HEK293 (cell line): ENCODE data around the gene TMEM130.

ENCODE experiments used
- CTCF ChIA-PET: fragments of 350-600 bp; formaldehyde crosslinking; extraction: SDS; loops from one replicate; lab custom pipeline; 2021; ENCODE audit warnings: antibody characterized with exemption; lab: Yijun Ruan, JAX
- POLR2A ChIA-PET: fragments of 300-600 bp; formaldehyde crosslinking; extraction: SDS; loops from one replicate; lab custom pipeline; 2020; ENCODE audit warnings: antibody characterized with exemption, inconsistent platforms; lab: Yijun Ruan, JAX
- H3K27ac ChIP-seq: fragments of 200-500 bp; sonication (Bioruptor generic); 2 replicates; pipeline ENCODE4 v1.5.1; 2014; ENCODE audit warnings: low read depth, low read length, control low read depth, inconsistent platforms; ENCODE audit errors: extremely low read depth
- H3K36me3 ChIP-seq, 2 experiments: fragments of 200-500 bp in 1 of 2; sonication (Bioruptor generic) in 1 of 2; 1 replicate in 1 of 2; 2 replicates in 1 of 2; pipeline ENCODE4 v1.5.1; 2014 to 2017; ENCODE audit warnings: inconsistent platforms in 2 of 2, low read length in 2 of 2; ENCODE audit not compliant: control insufficient read depth in 2 of 2, insufficient read depth in 1 of 2
- H3K4me1 ChIP-seq: fragments of 200-500 bp; sonication (Bioruptor generic); 2 replicates; pipeline ENCODE4 v1.5.1; 2014; ENCODE audit warnings: mild to moderate bottlenecking, low read length, inconsistent platforms; ENCODE audit not compliant: control insufficient read depth, insufficient read depth
- H3K4me3 ChIP-seq: 2 replicates; pipeline ENCODE4 v1.5.1; 2011; ENCODE audit warnings: low read depth, mild to moderate bottlenecking, control low read depth, low read length, moderate library complexity
- H3K9me3 ChIP-seq: fragments of 200-500 bp; sonication (Bioruptor generic); 2 replicates; pipeline ENCODE4 v1.5.1; 2014; ENCODE audit warnings: low read depth, low read length, inconsistent platforms; ENCODE audit not compliant: control insufficient read depth, insufficient read depth
- FEZF1 ChIP-seq: fragments of 450-650 bp; formaldehyde crosslinking; IDR thresholded peaks from 2 replicates; pipeline ENCODE4 v1.5.1; 2016; ENCODE audit warnings: missing biosample characterization, missing genetic modification characterization
- KLF9 ChIP-seq: fragments of 450-650 bp; formaldehyde crosslinking; IDR thresholded peaks from 2 replicates; pipeline ENCODE4 v1.5.1; 2016; ENCODE audit warnings: missing biosample characterization, missing genetic modification characterization, low read depth
- OSR2 ChIP-seq: fragments of 450-650 bp; formaldehyde crosslinking; IDR thresholded peaks from 2 replicates; pipeline ENCODE4 v1.5.1; 2016; ENCODE audit warnings: missing biosample characterization, missing genetic modification characterization
- PRDM1 ChIP-seq: fragments of 450-650 bp; formaldehyde crosslinking; IDR thresholded peaks from 2 replicates; pipeline ENCODE4; 2016; ENCODE audit warnings: missing biosample characterization, missing genetic modification characterization
- SCRT2 ChIP-seq: fragments of 450-650 bp; formaldehyde crosslinking; IDR thresholded peaks from 2 replicates; pipeline ENCODE4 v1.5.1; 2016; ENCODE audit warnings: missing biosample characterization, missing genetic modification characterization
- SETDB1 ChIP-seq: IDR thresholded peaks from one replicate; pipeline ENCODE4 v1.6.1; 2017; ENCODE audit warnings: mild to moderate bottlenecking, low read length, moderate library complexity, mixed read lengths; ENCODE audit not compliant: insufficient read length
- WT1 ChIP-seq: fragments of 450-650 bp; formaldehyde crosslinking; IDR thresholded peaks from 2 replicates; pipeline ENCODE4 v1.5.1; 2016; ENCODE audit warnings: missing biosample characterization, missing genetic modification characterization
- ZBTB1 ChIP-seq: fragments of 450-650 bp; formaldehyde crosslinking; IDR thresholded peaks from 2 replicates; pipeline ENCODE4 v1.5.1; 2016; ENCODE audit warnings: missing biosample characterization, missing genetic modification characterization
- ZBTB48 ChIP-seq: fragments of 450-650 bp; formaldehyde crosslinking; IDR thresholded peaks from 2 replicates; pipeline ENCODE4 v1.5.1; 2016; ENCODE audit warnings: missing biosample characterization, missing genetic modification characterization
- ZIC2 ChIP-seq: fragments of 450-650 bp; formaldehyde crosslinking; IDR thresholded peaks from 2 replicates; pipeline ENCODE4 v1.5.1; 2016; ENCODE audit warnings: missing biosample characterization, missing genetic modification characterization
- ZNF121 ChIP-seq: fragments of 450-650 bp; formaldehyde crosslinking; IDR thresholded peaks from 2 replicates; pipeline ENCODE4 v1.5.1; 2016; ENCODE audit warnings: missing biosample characterization, missing genetic modification characterization
- ZNF140 ChIP-seq: fragments of 450-650 bp; formaldehyde crosslinking; IDR thresholded peaks from 2 replicates; pipeline ENCODE4 v1.5.1; 2016; ENCODE audit warnings: missing biosample characterization, missing genetic modification characterization
- ZNF155 ChIP-seq: fragments of 450-650 bp; formaldehyde crosslinking; IDR thresholded peaks from 2 replicates; pipeline ENCODE4 v1.5.1; 2016; ENCODE audit warnings: missing biosample characterization, missing genetic modification characterization
- ZNF16 ChIP-seq: fragments of 450-650 bp; formaldehyde crosslinking; IDR thresholded peaks from 2 replicates; pipeline ENCODE4 v1.5.1; 2016; ENCODE audit warnings: low read depth, missing biosample characterization, missing genetic modification characterization
- ZNF169 ChIP-seq: fragments of 450-650 bp; formaldehyde crosslinking; IDR thresholded peaks from 2 replicates; pipeline ENCODE4 v1.5.1; 2016; ENCODE audit warnings: missing biosample characterization, missing genetic modification characterization
- ZNF2 ChIP-seq: fragments of 450-650 bp; formaldehyde crosslinking; IDR thresholded peaks from 2 replicates; pipeline ENCODE4 v1.5.1; 2016; ENCODE audit warnings: missing biosample characterization, missing genetic modification characterization
- ZNF341 ChIP-seq: fragments of 450-650 bp; formaldehyde crosslinking; IDR thresholded peaks from 2 replicates; pipeline ENCODE4; 2016; ENCODE audit warnings: low read depth, missing biosample characterization, missing genetic modification characterization
- ZNF350 ChIP-seq: fragments of 450-650 bp; formaldehyde crosslinking; IDR thresholded peaks from 2 replicates; pipeline ENCODE4 v1.5.0; 2017; ENCODE audit warnings: missing biosample characterization, mild to moderate bottlenecking, missing genetic modification characterization
- ZNF366 ChIP-seq: fragments of 450-650 bp; formaldehyde crosslinking; conservative IDR thresholded peaks from 2 replicates; pipeline ENCODE4 v1.5.1; 2016; ENCODE audit warnings: missing biosample characterization, missing genetic modification characterization
- ZNF37A ChIP-seq: fragments of 450-650 bp; IDR thresholded peaks from 2 replicates; pipeline ENCODE4 v1.5.1; 2018; ENCODE audit warnings: missing biosample characterization, missing genetic modification characterization
- ZNF391 ChIP-seq: fragments of 450-650 bp; formaldehyde crosslinking; IDR thresholded peaks from 2 replicates; pipeline ENCODE4 v1.5.1; 2016; ENCODE audit warnings: low read depth, missing biosample characterization, missing genetic modification characterization, borderline replicate concordance
- ZNF488 ChIP-seq: fragments of 450-650 bp; formaldehyde crosslinking; IDR thresholded peaks from 2 replicates; pipeline ENCODE4 v1.5.1; 2016; ENCODE audit warnings: missing biosample characterization, missing genetic modification characterization
- ZNF571 ChIP-seq: fragments of 450-650 bp; formaldehyde crosslinking; IDR thresholded peaks from 2 replicates; pipeline ENCODE4 v1.5.0; 2017; ENCODE audit warnings: missing biosample characterization, missing genetic modification characterization
- ZNF600 ChIP-seq: fragments of 450-650 bp; formaldehyde crosslinking; IDR thresholded peaks from 2 replicates; pipeline ENCODE4 v1.5.1; 2016; ENCODE audit warnings: missing biosample characterization, missing genetic modification characterization
- ZNF621 ChIP-seq: fragments of 450-650 bp; formaldehyde crosslinking; IDR thresholded peaks from 2 replicates; pipeline ENCODE4 v1.5.1; 2017; ENCODE audit warnings: missing biosample characterization, missing genetic modification characterization
- ZNF658 ChIP-seq: fragments of 450-650 bp; formaldehyde crosslinking; IDR thresholded peaks from 2 replicates; pipeline ENCODE4; 2016; ENCODE audit warnings: missing biosample characterization, missing genetic modification characterization
- ZNF768 ChIP-seq: fragments of 450-650 bp; formaldehyde crosslinking; IDR thresholded peaks from 2 replicates; pipeline ENCODE4 v1.5.1; 2018; ENCODE audit warnings: missing biosample characterization, mild to moderate bottlenecking, missing genetic modification characterization
- ZNF776 ChIP-seq: fragments of 450-650 bp; formaldehyde crosslinking; IDR thresholded peaks from 2 replicates; pipeline ENCODE4 v1.5.0; 2017; ENCODE audit warnings: missing biosample characterization, missing genetic modification characterization, borderline replicate concordance
- ZNF792 ChIP-seq: fragments of 450-650 bp; formaldehyde crosslinking; IDR thresholded peaks from 2 replicates; pipeline ENCODE4 v1.5.1; 2016; ENCODE audit warnings: missing biosample characterization, missing genetic modification characterization
- TF ChIP-seq, protein P1 (sequence below): fragments of 450-650 bp; IDR thresholded peaks from 2 replicates; pipeline ENCODE4 v1.5.1; 2018; ENCODE audit warnings: missing biosample characterization, missing genetic modification characterization
- TF ChIP-seq, protein P2 (sequence below): fragments of 450-650 bp; formaldehyde crosslinking; IDR thresholded peaks from 2 replicates; pipeline ENCODE4 v1.5.1; 2016; ENCODE audit warnings: missing biosample characterization, missing genetic modification characterization

The TMEM130 gene

DNA sequence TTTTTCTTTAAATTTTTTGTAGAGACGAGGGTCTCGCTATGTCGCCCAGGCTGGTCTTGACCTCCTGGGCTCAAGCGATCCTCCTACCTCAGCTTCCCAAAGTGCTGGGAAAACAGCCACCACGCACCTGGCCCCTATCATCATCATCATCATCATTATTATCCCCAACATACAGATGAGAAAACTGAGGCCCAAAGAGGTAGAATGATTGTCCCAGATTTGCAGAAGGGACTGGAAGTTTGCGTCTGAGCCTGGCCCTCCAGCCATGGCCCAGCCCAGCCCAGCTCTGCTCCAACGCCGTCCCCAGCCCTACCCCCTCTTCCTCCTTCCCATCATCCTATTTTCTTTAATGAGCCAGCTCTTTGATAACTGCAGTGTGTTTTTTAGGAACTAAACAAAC is 34.9 kb downstream of the TMEM130 start:
- TF ChIP-seq, protein P1, sequence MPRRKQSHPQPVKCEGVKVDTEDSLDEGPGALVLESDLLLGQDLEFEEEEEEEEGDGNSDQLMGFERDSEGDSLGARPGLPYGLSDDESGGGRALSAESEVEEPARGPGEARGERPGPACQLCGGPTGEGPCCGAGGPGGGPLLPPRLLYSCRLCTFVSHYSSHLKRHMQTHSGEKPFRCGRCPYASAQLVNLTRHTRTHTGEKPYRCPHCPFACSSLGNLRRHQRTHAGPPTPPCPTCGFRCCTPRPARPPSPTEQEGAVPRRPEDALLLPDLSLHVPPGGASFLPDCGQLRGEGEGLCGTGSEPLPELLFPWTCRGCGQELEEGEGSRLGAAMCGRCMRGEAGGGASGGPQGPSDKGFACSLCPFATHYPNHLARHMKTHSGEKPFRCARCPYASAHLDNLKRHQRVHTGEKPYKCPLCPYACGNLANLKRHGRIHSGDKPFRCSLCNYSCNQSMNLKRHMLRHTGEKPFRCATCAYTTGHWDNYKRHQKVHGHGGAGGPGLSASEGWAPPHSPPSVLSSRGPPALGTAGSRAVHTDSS (tag by site-specific recombination): 0 out of 2 replicates have a peak, but pooled peaks have one; percentile 34
- no peak for TF ChIP-seq PRDM1
- POLR2A ChIA-PET: no interaction called here
- no peak overlapping the region for H3K27ac ChIP-seq
- H3K9me3 ChIP-seq: no peaks in the 10 kb centered on the region
- peaks cover 9% of the 10 kb centered on the region; the same call in 1 of the 2 replicates for H3K4me1 ChIP-seq
- CTCF ChIA-PET: interaction anchor here (0.7 to 3.2 kb wide), 6 partner anchors 89 to 401 kb away, joined by 3 to 26 read pairs (median 4); no protein-coding TSS in a partner anchor
- no peak overlapping the region for H3K4me3 ChIP-seq
- no peaks in the 10 kb centered on the region for H3K36me3 ChIP-seq

DNA sequence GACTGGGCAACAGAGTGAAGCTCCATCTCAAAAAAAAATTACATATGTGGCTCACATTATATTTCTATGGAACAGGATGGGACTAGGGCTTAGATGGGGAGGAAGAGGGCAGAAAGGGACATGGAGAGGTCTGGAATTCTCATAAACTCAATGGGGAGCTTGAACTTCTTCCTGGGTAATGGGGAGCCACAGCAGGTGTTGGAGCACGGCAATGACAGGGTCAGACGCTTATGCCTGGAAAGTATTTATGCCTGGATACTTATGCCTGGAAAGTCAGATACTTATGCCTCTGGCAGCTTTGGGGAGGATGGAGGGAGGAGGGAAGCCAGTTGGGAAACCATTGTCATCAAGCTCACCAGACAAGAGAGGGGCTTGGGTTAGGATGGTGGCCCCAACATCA is 36.8 kb downstream of the TMEM130 start:
- CTCF ChIA-PET: interaction anchor here (0.5 to 4.9 kb wide), 9 partner anchors 9 to 896 kb away, joined by 3 to 57 read pairs (median 4); no protein-coding TSS in a partner anchor
- peak; percentile 88 for TF ChIP-seq ZNF16 (tag by site-specific recombination)
- TF ChIP-seq ZIC2 (tag by site-specific recombination): no peak
- TF ChIP-seq ZNF350 (tag by site-specific recombination): no peak
- no peak for TF ChIP-seq ZNF600 (tag by site-specific recombination)
- no peak for TF ChIP-seq ZNF140 (tag by site-specific recombination)
- TF ChIP-seq ZNF121: 0 out of 2 replicates have a peak, but pooled peaks have one; percentile 20
- TF ChIP-seq ZNF366 (tag by site-specific recombination): no peak
- no peak for TF ChIP-seq OSR2 (tag by site-specific recombination)
- no peak for TF ChIP-seq KLF9 (tag by site-specific recombination)
- TF ChIP-seq ZNF776 (tag by site-specific recombination): no peak
- TF ChIP-seq ZNF2: no peak
- TF ChIP-seq ZNF792 (tag by site-specific recombination): no peak
- no peak for TF ChIP-seq ZNF488 (tag by site-specific recombination)
- no peak for TF ChIP-seq ZNF37A (tag by site-specific recombination)
- TF ChIP-seq ZNF169 (tag by site-specific recombination): no peak
- Histone ChIP-seq H3K27ac (no peak overlapping the region), H3K36me3 (no peaks in the 10 kb centered on the region), H3K4me3 (no peak overlapping the region), H3K4me1 (peaks cover 9% of the 10 kb centered on the region; the same call in 1 of the 2 replicates), H3K9me3 (no peaks in the 10 kb centered on the region)
- POLR2A ChIA-PET: interaction anchor here (0.9 kb wide), 1 partner anchor 216 kb away, joined by 3 read pairs; the partner anchor contains the start of gene NPTX2

DNA sequence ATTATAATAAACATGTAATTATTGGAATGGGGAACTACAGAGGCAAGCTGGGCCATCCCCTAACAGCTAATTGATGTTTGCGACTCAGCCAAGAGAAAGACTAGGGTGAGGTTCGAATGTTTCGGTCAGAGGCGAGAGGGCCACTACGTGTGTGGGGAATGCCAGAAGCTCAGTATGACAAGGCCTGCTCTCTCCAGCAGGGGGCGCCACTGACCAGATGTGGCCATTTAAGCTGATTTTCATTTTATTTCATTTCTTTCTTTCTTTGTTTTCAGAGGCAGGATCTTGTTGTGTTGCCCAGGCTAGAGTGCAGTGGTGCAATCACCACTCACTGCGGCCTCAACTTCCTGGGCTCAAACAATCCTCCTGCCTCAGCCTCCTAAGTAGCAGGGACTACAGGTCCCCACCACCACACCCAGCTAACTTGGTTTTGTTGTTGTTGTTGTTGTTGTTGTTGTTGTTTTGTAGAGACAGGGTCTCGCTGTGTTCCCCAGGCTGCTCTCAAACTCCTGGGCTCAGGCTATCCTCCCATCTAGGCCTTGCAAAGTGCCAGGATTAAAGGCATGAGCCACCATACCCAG is 38.1 kb downstream of the TMEM130 start:
- no peaks in the 10 kb centered on the region for H3K9me3 ChIP-seq
- POLR2A ChIA-PET: no interaction called here
- H3K27ac ChIP-seq: no peak overlapping the region
- CTCF ChIA-PET: interaction anchor here (0.5 to 4.9 kb wide), 34 partner anchors 9 to 806 kb away, joined by 3 to 57 read pairs (median 4); partner anchors contain the start of gene TRRAP
- no peaks in the 10 kb centered on the region for H3K36me3 ChIP-seq
- H3K4me3 ChIP-seq: no peak overlapping the region
- no peaks in the 10 kb centered on the region for H3K4me1 ChIP-seq
- TF ChIP-seq ZNF155 (tag by site-specific recombination): no peak
- TF ChIP-seq ZNF658 (tag by site-specific recombination): no peak
- TF ChIP-seq SETDB1: no peak
- TF ChIP-seq KLF9 (tag by site-specific recombination): no peak
- TF ChIP-seq ZBTB48 (tag by site-specific recombination): no peak
- TF ChIP-seq, protein P2, sequence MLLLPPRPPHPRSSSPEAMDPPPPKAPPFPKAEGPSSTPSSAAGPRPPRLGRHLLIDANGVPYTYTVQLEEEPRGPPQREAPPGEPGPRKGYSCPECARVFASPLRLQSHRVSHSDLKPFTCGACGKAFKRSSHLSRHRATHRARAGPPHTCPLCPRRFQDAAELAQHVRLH (tag by site-specific recombination): peak; percentile 48; the same call in 1 of the 2 replicates
- TF ChIP-seq SCRT2 (tag by site-specific recombination): no peak
- TF ChIP-seq ZNF391 (tag by site-specific recombination): no peak
- TF ChIP-seq ZNF768: no peak
- no peak for TF ChIP-seq ZNF341
- no peak for TF ChIP-seq ZBTB1 (tag by site-specific recombination)
- no peak for TF ChIP-seq FEZF1
- TF ChIP-seq ZNF571 (tag by site-specific recombination): no peak
- TF ChIP-seq WT1 (tag by site-specific recombination): no peak
- no peak for TF ChIP-seq ZNF621 (tag by site-specific recombination)
